ENCODE measurements around the gene CDH4.

DNA sequence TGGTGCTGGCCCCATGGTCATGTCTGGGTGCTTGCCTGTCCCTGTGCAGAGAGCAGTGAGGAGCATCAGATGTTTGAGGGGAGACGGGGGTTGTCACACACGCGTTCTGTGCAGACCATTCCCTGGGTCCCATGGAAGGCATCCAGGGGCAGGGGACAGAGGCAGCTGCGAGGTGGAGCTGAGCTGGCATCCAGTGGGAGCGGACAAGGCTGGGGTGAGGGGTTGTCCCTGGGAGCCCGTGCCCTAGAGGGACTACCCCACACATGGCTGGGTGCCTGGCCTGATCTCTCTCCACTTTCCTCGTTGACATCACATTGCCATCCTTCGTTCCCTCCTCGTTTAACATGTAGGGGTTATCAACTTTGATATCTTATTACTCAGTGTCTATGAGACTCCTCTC is 331.3 kb downstream of the CDH4 start:
- TF ChIP-seq EZH2 (IDR thresholded peaks at IDR 0.05; ENCODE audit: borderline replicate concordance, low read depth, low read length, severe bottlenecking) (no peak), POLR2AphosphoS5 (IDR thresholded peaks at IDR 0.05; ENCODE audit: insufficient read depth, low read depth, low read length) (no peak), FOS (IDR thresholded peaks at IDR 0.05; ENCODE audit: borderline replicate concordance, insufficient read depth, low read length) (no peak), POLR2A (IDR thresholded peaks at IDR 0.05; ENCODE audit: low read depth, low read length) (no peak), JUN (IDR thresholded peaks at IDR 0.05; ENCODE audit: borderline replicate concordance, insufficient read depth, insufficient read length, low read depth) (no peak), MYC (IDR thresholded peaks at IDR 0.05; ENCODE audit: low read depth, low read length) (no peak), GATA2 (IDR thresholded peaks at IDR 0.05; ENCODE audit: insufficient read depth, insufficient read length, low read depth, low read length) (no peak)
- TF ChIP-seq, protein P1, sequence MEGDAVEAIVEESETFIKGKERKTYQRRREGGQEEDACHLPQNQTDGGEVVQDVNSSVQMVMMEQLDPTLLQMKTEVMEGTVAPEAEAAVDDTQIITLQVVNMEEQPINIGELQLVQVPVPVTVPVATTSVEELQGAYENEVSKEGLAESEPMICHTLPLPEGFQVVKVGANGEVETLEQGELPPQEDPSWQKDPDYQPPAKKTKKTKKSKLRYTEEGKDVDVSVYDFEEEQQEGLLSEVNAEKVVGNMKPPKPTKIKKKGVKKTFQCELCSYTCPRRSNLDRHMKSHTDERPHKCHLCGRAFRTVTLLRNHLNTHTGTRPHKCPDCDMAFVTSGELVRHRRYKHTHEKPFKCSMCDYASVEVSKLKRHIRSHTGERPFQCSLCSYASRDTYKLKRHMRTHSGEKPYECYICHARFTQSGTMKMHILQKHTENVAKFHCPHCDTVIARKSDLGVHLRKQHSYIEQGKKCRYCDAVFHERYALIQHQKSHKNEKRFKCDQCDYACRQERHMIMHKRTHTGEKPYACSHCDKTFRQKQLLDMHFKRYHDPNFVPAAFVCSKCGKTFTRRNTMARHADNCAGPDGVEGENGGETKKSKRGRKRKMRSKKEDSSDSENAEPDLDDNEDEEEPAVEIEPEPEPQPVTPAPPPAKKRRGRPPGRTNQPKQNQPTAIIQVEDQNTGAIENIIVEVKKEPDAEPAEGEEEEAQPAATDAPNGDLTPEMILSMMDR (IDR thresholded peaks at IDR 0.05; ENCODE audit: extremely low read depth in 1 of 2, insufficient read depth in 1 of 2, low read depth in 1 of 2, low read length in 2 of 2), result no peak

All from endothelial cell of umbilical vein (primary cell).